Ectodermal cell (in vitro differentiated cells): ENCODE measurements around the gene MPP2.
A peak's percentile ranks its signal among the peaks of the same experiment; 100 is the strongest.

ENCODE experiments used
- H3K27ac ChIP-seq: 2 replicates; pipeline ENCODE4 v1.7.0; 2013; ENCODE audit warnings: mild to moderate bottlenecking, low read depth, low read length; ENCODE audit not compliant: insufficient read depth, poor library complexity, severe bottlenecking
- H3K27me3 ChIP-seq: 2 replicates; pipeline ENCODE4 v1.7.0; 2013; ENCODE audit warnings: mild to moderate bottlenecking, low read length; ENCODE audit not compliant: insufficient read depth, control insufficient read depth, poor library complexity, severe bottlenecking
- H3K36me3 ChIP-seq: one replicate; pipeline ENCODE4 v1.7.0; 2013; ENCODE audit warnings: low read length; ENCODE audit not compliant: control insufficient read depth, insufficient read depth
- H3K4me1 ChIP-seq: one replicate; pipeline ENCODE4 v1.7.0; 2013; ENCODE audit warnings: low read length; ENCODE audit not compliant: control insufficient read depth, insufficient read depth
- H3K4me3 ChIP-seq: 2 replicates; pipeline ENCODE4 v1.7.0; 2013; ENCODE audit warnings: low read depth, low read length, control low read depth; ENCODE audit not compliant: insufficient read depth
- H3K9me3 ChIP-seq: 2 replicates; pipeline ENCODE4 v1.7.0; 2013; ENCODE audit warnings: mild to moderate bottlenecking, low read length, moderate library complexity; ENCODE audit not compliant: control insufficient read depth
- WGBS, 2 experiments: methylation state at CpG; one replicate each; pipeline ENCODE4 v1.1.7; 2013; ENCODE audit warnings: missing lambda C conversion rate in 2 of 2; 5-methylcytosine and 5-hydroxymethylcytosine counted together

The MPP2 gene

GRCh38 chr17:43916385-43916784 lies 9.0 kb upstream of the MPP2 start:
- no peaks in the 10 kb centered on the region for H3K27me3 ChIP-seq
- H3K4me3 ChIP-seq, result no peak overlapping the region
- peaks cover 6% of the 10 kb centered on the region for H3K4me1 ChIP-seq
- H3K36me3 ChIP-seq, result no peaks in the 10 kb centered on the region
- H3K27ac ChIP-seq, result no peak overlapping the region
- 88% methylated on average over 4 of the region's 4 CpGs for WGBS, 2 experiments
- no peaks in the 10 kb centered on the region for H3K9me3 ChIP-seq

- no peaks in the 10 kb centered on the region for H3K9me3 ChIP-seq
- no peaks in the 10 kb centered on the region for H3K36me3 ChIP-seq
- no peak overlapping the region for H3K4me3 ChIP-seq
- WGBS, 2 experiments, result 86 to 90% methylated on average over 3 of the region's 3 CpGs
- no peak overlapping the region for H3K27ac ChIP-seq
- H3K27me3 ChIP-seq, result no peaks in the 10 kb centered on the region
- peaks cover 6% of the 10 kb centered on the region for H3K4me1 ChIP-seq
Observed at GRCh38 chr17:43915559-43915958, 8.2 kb upstream of the MPP2 start.

- 91 to 96% methylated on average over 1 to 2 of the region's 2 CpGs for WGBS, 2 experiments
- no peak overlapping the region for H3K4me3 ChIP-seq
- H3K4me1 ChIP-seq, result peaks cover 6% of the 10 kb centered on the region
- no peaks in the 10 kb centered on the region for H3K27me3 ChIP-seq
- no peaks in the 10 kb centered on the region for H3K9me3 ChIP-seq
- H3K36me3 ChIP-seq, result no peaks in the 10 kb centered on the region
- no peak overlapping the region for H3K27ac ChIP-seq
Observed at GRCh38 chr17:43914451-43914850, 7.1 kb upstream of the MPP2 start.

GRCh38 chr17:43913584-43913983 lies 6.2 kb upstream of the MPP2 start:
- Histone ChIP-seq H3K9me3 (no peaks in the 10 kb centered on the region), H3K27ac (no peak overlapping the region), H3K27me3 (peaks cover 1% of the 10 kb centered on the region), H3K4me3 (no peak overlapping the region), H3K4me1 (peaks cover 7% of the 10 kb centered on the region), H3K36me3 (no peaks in the 10 kb centered on the region)
- WGBS, 2 experiments, result 90 to 93% methylated on average over 6 of the region's 6 CpGs

- H3K9me3 ChIP-seq, result no peaks in the 10 kb centered on the region
- peaks cover 4% of the 10 kb centered on the region for H3K27me3 ChIP-seq
- H3K27ac ChIP-seq, result no peak overlapping the region
- H3K4me3 ChIP-seq, result no peak overlapping the region
- peaks cover 10% of the 10 kb centered on the region for H3K4me1 ChIP-seq
- H3K36me3 ChIP-seq, result no peaks in the 10 kb centered on the region
- 60 to 61% methylated on average over 4 of the region's 4 CpGs for WGBS, 2 experiments
Observed at GRCh38 chr17:43912635-43913304, 5.4 kb upstream of the MPP2 start.

GRCh38 chr17:43911904-43912303 lies 4.6 kb upstream of the MPP2 start:
- H3K27ac ChIP-seq, result no peak overlapping the region
- H3K27me3 ChIP-seq, result peaks cover 4% of the 10 kb centered on the region
- 90 to 92% methylated on average over 8 of the region's 8 CpGs for WGBS, 2 experiments
- no peaks in the 10 kb centered on the region for H3K36me3 ChIP-seq
- no peaks in the 10 kb centered on the region for H3K9me3 ChIP-seq
- no peak overlapping the region for H3K4me3 ChIP-seq
- H3K4me1 ChIP-seq, result peaks cover 10% of the 10 kb centered on the region

- no peaks in the 10 kb centered on the region for H3K9me3 ChIP-seq
Observed at GRCh38 chr17:43909537-43910231, 2.3 kb upstream of the MPP2 start.

GRCh38 chr17:43907998-43908721 lies 824 bp upstream of the MPP2 start:
- WGBS, 2 experiments, result 14 to 17% methylated on average over 26 of the region's 26 CpGs
- peaks cover 25% of the 10 kb centered on the region for H3K4me1 ChIP-seq
- peaks cover 4% of the 10 kb centered on the region for H3K27me3 ChIP-seq
- peak overlapping the region; percentile 71 for H3K27ac ChIP-seq
- H3K9me3 ChIP-seq, result no peaks in the 10 kb centered on the region
- peak overlapping the region; percentile 80 for H3K4me3 ChIP-seq
- no peaks in the 10 kb centered on the region for H3K36me3 ChIP-seq

More at GRCh38 chr17:43909537-43910231, 2.3 kb upstream of the MPP2 start:
- Histone ChIP-seq H3K27me3 (peaks cover 4% of the 10 kb centered on the region), H3K36me3 (no peaks in the 10 kb centered on the region), H3K4me1 (peaks cover 20% of the 10 kb centered on the region), H3K4me3 (no peak overlapping the region), H3K27ac (no peak overlapping the region)
- WGBS, 2 experiments, result 67 to 76% methylated on average over 7 of the region's 7 CpGs

- Histone ChIP-seq H3K4me3 (peak overlapping the region; percentile 80), H3K27me3 (peaks cover 4% of the 10 kb centered on the region), H3K9me3 (no peaks in the 10 kb centered on the region), H3K27ac (peak overlapping the region; percentile 83), H3K4me1 (peaks cover 33% of the 10 kb centered on the region), H3K36me3 (no peaks in the 10 kb centered on the region)
- 0% methylated on average over 29 of the region's 29 CpGs for WGBS, 2 experiments
Observed at GRCh38 chr17:43906951-43907424, 348 bp downstream of the MPP2 start.
